Lower leg skin (tissue), 3 donors: ENCODE results near the gene RLF.

ENCODE experiments used
- POLR2A ChIP-seq, 2 donors: fragments of 450-650 bp; IDR thresholded peaks; one replicate each; pipeline ENCODE4 v1.6.1; 2016 to 2017; ENCODE audit warnings: antibody characterized with exemption in 2 of 2, mild to moderate bottlenecking in 1 of 2, moderate library complexity in 1 of 2
- TF ChIP-seq, protein P1 (sequence below), 3 donors: fragments of 450-650 bp; IDR thresholded peaks; one replicate each; pipeline ENCODE4 v1.5.1; 2016; ENCODE audit warnings: antibody characterized with exemption in 3 of 3, mild to moderate bottlenecking in 3 of 3, moderate library complexity in 2 of 3

DNA sequence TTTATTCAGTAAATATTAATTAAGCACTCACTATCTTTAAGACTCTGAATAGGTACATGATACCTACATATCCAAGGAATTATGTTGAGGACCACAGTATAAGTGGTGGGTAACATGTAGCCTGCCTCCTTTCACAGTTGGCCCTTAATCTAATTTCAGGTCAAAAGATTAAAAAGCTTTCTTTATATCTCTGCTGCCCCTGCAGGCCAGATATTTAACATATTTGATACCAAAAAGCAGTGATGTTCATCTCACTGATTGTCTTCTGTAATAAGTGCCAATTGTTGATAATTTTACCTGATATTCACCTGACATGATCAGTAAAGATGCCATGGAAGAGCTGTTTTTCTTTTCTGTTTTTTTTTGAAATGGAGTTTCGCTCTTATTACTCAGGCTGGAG is 36.5 kb downstream of the RLF start:
- TF ChIP-seq, protein P1, sequence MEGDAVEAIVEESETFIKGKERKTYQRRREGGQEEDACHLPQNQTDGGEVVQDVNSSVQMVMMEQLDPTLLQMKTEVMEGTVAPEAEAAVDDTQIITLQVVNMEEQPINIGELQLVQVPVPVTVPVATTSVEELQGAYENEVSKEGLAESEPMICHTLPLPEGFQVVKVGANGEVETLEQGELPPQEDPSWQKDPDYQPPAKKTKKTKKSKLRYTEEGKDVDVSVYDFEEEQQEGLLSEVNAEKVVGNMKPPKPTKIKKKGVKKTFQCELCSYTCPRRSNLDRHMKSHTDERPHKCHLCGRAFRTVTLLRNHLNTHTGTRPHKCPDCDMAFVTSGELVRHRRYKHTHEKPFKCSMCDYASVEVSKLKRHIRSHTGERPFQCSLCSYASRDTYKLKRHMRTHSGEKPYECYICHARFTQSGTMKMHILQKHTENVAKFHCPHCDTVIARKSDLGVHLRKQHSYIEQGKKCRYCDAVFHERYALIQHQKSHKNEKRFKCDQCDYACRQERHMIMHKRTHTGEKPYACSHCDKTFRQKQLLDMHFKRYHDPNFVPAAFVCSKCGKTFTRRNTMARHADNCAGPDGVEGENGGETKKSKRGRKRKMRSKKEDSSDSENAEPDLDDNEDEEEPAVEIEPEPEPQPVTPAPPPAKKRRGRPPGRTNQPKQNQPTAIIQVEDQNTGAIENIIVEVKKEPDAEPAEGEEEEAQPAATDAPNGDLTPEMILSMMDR (IDR thresholded peaks at IDR 0.05) = no peak
- no peak for TF ChIP-seq POLR2A (IDR thresholded peaks at IDR 0.05)
